ENCODE data around the gene CCDC180.

Gene CCDC180

GRCh38 chr9:97349400-97349799 lies 41.9 kb downstream of the CCDC180 start:
- in situ Hi-C loops (cut with HindIII; ENCODE audit: low pct_ligation_motif_present, low sequenced_read_pairs), result no loop called here
- TF ChIP-seq, protein P1, sequence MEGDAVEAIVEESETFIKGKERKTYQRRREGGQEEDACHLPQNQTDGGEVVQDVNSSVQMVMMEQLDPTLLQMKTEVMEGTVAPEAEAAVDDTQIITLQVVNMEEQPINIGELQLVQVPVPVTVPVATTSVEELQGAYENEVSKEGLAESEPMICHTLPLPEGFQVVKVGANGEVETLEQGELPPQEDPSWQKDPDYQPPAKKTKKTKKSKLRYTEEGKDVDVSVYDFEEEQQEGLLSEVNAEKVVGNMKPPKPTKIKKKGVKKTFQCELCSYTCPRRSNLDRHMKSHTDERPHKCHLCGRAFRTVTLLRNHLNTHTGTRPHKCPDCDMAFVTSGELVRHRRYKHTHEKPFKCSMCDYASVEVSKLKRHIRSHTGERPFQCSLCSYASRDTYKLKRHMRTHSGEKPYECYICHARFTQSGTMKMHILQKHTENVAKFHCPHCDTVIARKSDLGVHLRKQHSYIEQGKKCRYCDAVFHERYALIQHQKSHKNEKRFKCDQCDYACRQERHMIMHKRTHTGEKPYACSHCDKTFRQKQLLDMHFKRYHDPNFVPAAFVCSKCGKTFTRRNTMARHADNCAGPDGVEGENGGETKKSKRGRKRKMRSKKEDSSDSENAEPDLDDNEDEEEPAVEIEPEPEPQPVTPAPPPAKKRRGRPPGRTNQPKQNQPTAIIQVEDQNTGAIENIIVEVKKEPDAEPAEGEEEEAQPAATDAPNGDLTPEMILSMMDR (IDR thresholded peaks at IDR 0.05; ENCODE audit: low read depth, low read length, missing control alignments), result no peak
- DNase-seq, result no peak
- H3K4me3 ChIP-seq (ENCODE audit: low read depth, low read length), result no peak overlapping the region
- no peaks in the 10 kb centered on the region for H3K27me3 ChIP-seq (replicated peaks)
- no peak overlapping the region for H3K27ac ChIP-seq
- H3K36me3 ChIP-seq (replicated peaks), result no peaks in the 10 kb centered on the region

DNA sequence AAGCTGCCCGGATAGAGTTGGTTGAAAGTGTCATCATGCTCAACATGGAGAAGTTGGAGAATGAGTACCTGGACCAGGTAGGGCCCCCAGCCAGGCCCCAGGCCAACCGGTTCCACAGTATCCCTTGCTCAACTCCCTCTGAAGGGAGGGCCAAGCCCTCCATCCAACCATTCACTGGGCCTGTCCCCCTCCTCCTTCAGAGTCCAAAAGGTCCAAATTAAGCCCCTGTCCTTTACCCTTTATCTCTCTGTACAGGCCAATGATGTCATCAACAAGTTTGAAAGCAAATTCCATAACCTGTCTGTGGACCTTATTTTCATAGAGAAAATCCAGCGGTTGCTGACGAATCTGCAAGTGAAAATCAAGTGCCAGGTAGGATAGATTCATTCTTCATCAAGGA lies 47.2 kb downstream of the CCDC180 start:
- no peak for DNase-seq
- Histone ChIP-seq H3K27me3 (replicated peaks) (no peaks in the 10 kb centered on the region), H3K27ac (no peak overlapping the region), H3K36me3 (replicated peaks) (no peaks in the 10 kb centered on the region), H3K4me3 (ENCODE audit: low read depth, low read length) (no peak overlapping the region)
- TF ChIP-seq, protein P1 (IDR thresholded peaks at IDR 0.05; ENCODE audit: low read depth, low read length, missing control alignments), result no peak
- in situ Hi-C loops (cut with HindIII; ENCODE audit: low pct_ligation_motif_present, low sequenced_read_pairs), result no loop called here

GRCh38 chr9:97357056-97357455 lies 49.6 kb downstream of the CCDC180 start:
- Histone ChIP-seq H3K4me3 (ENCODE audit: low read depth, low read length) (no peak overlapping the region), H3K36me3 (replicated peaks) (no peaks in the 10 kb centered on the region), H3K27ac (no peak overlapping the region), H3K27me3 (replicated peaks) (no peaks in the 10 kb centered on the region)
- DNase-seq, result no peak
- in situ Hi-C loops (cut with HindIII; ENCODE audit: low pct_ligation_motif_present, low sequenced_read_pairs), result no loop called here
- TF ChIP-seq, protein P1 (IDR thresholded peaks at IDR 0.05; ENCODE audit: low read depth, low read length, missing control alignments), result no peak

All from brain microvascular endothelial cell (primary cell).